Naive B cell (primary cell): ENCODE measurements around the gene TCF25. TPM values are rescaled to one million over a fixed set of nuclear protein-coding genes. Genes with fewer than 3 reads are reported as not detected.

Experiments
- ATAC-seq, 2 donors: fragments of 150-1000 bp; cut with Tn5 transposase; 2 replicates each; pipeline ENCODE4 v1.10.0; 2021; ENCODE audit warnings: low read depth in 2 of 2, mild to moderate bottlenecking in 2 of 2, moderate library complexity in 2 of 2
- DNase-seq: peaks from one replicate; pipeline ENCODE4 v3.0.0; 2022
- H3K27ac Mint-ChIP-seq, 6 donors: one replicate each; pipeline ENCODE4 v1.8.0; 2020 to 2022; ENCODE audit warnings: mild to moderate bottlenecking in 6 of 6, mixed read lengths in 6 of 6, moderate library complexity in 5 of 6, inconsistent platforms in 2 of 6
- H3K27me3 Mint-ChIP-seq, 3 donors: one replicate each; pipeline ENCODE4 v1.8.0; 2021 to 2022; ENCODE audit warnings: mixed read lengths in 3 of 3, mild to moderate bottlenecking in 1 of 3
- H3K36me3 Mint-ChIP-seq, 2 donors: one replicate each; pipeline ENCODE4 v1.8.0; 2020 to 2022; ENCODE audit warnings: mixed read lengths in 2 of 2, inconsistent platforms in 1 of 2, mild to moderate bottlenecking in 1 of 2
- H3K4me1 Mint-ChIP-seq, 3 donors: one replicate each; pipeline ENCODE4 v1.8.0; 2020 to 2022; ENCODE audit warnings: mixed read lengths in 3 of 3, inconsistent platforms in 1 of 3, mild to moderate bottlenecking in 1 of 3, moderate library complexity in 1 of 3
- H3K4me3 Mint-ChIP-seq, 8 donors: one replicate each; pipeline ENCODE4 v1.8.0; 2020 to 2022; ENCODE audit warnings: mild to moderate bottlenecking in 8 of 8, mixed read lengths in 8 of 8, moderate library complexity in 8 of 8, inconsistent platforms in 2 of 8
- H3K9me3 Mint-ChIP-seq, 7 donors: one replicate each; pipeline ENCODE4 v1.8.0; 2020 to 2022; ENCODE audit warnings: mixed read lengths in 7 of 7, mild to moderate bottlenecking in 5 of 7, inconsistent platforms in 2 of 7, moderate library complexity in 1 of 7
- polyA plus RNA-seq, 6 donors: library from polyadenylated mRNA; unstranded; fragments of 300-500 nt; fragmentation: Illumina TruSeq; gene quantifications; one replicate each; pipeline ENCODE4 v1.2.3, GENCODE V29; 2021; ENCODE audit warnings: low read depth in 6 of 6

The TCF25 gene
- polyA plus RNA-seq, 6 donors from 2014 or later, result 88.4 to 135 (median 108) TPM

DNA sequence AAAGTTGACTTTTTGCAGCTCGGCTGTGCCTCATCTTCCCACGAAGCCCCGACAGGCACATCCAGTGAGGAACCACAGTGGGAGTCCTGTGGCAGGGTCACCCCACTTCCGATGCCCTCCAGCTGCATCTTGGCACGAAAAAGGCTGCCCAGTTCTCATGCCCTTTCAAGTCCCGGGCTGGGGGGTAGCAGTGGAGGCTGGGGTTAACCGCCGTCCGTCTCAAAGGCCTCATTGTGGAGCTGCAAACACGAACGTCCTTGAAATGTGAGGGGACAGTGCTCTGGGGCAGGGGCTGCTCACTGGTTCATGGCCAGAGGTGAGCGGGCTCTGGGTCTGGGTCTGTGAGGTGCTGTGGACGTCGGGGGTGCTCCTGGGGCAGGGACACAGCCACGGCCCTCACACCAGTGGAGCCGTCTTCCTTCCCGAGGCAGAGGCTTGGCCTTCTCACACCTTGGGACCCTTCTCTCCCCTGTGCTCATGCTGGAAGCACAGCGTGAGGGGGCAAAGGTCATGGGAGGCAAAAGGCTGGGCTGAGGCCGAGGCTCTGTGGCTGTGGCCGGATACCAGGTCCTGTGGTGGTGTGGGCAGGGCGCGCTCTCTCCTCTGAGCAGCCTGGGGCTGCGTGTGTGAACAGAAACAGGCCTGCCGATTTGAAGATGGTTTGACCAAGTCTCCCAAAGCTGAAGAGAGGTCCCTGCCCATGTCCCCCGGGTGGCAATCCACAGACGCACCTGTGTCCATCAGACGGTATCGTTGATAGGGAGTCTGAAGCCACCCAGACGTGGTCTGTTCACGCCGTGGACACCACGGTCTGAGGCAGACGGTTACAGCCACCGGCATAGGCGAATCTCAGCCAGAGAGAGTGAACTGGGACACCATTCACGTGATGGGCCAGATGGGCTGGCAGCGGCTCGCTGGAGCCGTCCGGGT is 42.2 kb downstream of the TCF25 start:
- ATAC-seq (no peak), DNase-seq (no peak)
- H3K27me3 Mint-ChIP-seq, result peaks cover 4 to 17% (median 16%) of the 10 kb centered on the region in 3 donors
- peak overlapping the region in 2 of 8 donors; percentile 47 to 75 for H3K4me3 Mint-ChIP-seq
- peaks cover 14 to 39% (median 32%) of the 10 kb centered on the region in 3 donors for H3K4me1 Mint-ChIP-seq
- no peaks in the 10 kb centered on the region for H3K9me3 Mint-ChIP-seq
- no peaks in the 10 kb centered on the region for H3K36me3 Mint-ChIP-seq
- no peak overlapping the region for H3K27ac Mint-ChIP-seq

DNA sequence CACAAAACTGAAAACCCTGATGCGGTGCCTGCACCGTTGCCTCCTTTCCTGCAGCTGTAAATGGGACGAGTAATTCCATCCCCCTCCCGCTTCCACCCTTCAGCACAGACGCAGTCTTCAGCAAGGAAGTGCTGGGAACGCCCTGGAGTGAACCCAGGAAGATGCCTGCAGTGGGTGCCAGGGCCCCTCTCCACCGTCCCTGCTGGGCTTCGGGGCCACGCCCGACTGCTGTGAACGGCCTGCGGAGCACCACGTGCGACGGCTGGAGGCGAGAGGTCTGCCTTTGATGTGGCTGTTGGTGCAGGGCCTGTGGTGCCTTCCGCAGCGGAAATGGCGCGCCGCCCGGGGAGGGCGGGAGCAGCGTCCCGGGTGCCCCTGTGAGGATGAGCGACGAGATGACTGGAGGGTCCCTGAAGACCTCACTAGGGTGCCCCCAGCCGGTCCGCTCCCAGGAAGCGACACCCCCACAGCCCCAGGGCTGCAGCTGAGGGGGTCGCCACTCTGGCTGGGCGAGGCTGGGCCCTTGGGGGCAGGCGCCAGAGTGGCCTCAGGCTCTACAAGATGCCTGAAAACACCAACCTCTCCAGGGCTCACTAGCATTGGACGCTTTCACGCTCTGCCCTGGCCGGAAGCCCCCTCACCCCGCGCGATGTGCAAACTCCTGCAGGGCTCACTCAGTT is 44.5 kb downstream of the TCF25 start:
- Mint-ChIP-seq H3K4me3 (peak overlapping the region; percentile 72 to 88 (median 74)), H3K27me3 (peaks cover 9 to 29% (median 16%) of the 10 kb centered on the region in 3 donors), H3K27ac (peak overlapping the region in 2 of 6 donors; percentile 81 to 88), H3K9me3 (no peaks in the 10 kb centered on the region), H3K4me1 (peaks cover 17 to 41% (median 38%) of the 10 kb centered on the region in 3 donors), H3K36me3 (no peaks in the 10 kb centered on the region)
- DNase-seq (peak; percentile 63), ATAC-seq (peak; percentile 69 to 77)

DNA sequence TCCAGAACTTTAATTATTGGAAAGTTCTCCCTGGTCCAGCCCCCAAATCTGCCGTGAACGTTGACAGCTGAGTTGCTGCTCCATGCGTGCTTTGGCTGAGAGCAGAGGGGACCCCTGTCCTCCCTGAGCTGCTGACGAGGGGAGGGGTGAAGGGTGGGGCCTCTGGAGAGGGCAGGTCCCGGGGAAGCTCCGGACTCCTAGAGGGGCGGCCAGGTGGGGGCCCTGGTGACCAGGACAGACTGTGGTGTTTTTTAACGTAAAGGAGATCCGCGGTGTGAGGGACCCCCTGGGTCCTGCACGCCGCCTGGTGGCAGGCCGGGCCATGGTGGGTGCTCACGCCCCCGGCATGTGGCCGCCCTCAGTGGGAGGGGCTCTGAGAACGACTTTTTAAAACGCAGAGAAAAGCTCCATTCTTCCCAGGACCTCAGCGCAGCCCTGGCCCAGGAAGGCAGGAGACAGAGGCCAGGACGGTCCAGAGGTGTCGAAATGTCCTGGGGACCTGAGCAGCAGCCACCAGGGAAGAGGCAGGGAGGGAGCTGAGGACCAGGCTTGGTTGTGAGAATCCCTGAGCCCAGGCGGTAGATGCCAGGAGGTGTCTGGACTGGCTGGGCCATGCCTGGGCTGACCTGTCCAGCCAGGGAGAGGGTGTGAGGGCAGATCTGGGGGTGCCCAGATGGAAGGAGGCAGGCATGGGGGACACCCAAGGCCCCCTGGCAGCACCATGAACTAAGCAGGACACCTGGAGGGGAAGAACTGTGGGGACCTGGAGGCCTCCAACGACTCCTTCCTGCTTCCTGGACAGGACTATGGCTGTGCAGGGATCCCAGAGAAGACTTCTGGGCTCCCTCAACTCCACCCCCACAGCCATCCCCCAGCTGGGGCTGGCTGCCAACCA is 45.3 kb downstream of the TCF25 start, which contains the start of gene MC1R:
Gene MC1R, plus strand, starts transcription at position 410 of the 895 bp plus-strand sequence. Its CDS starts 397 bp downstream, at position 807.
- H3K9me3 Mint-ChIP-seq, result no peaks in the 10 kb centered on the region
- ATAC-seq (peak; percentile 60 to 66), DNase-seq (peak; percentile 40)
- peak within 1 kb of the TSS in 3 of 6 donors; percentile 37 to 88 (median 81) for H3K27ac Mint-ChIP-seq
- H3K36me3 Mint-ChIP-seq, result no peaks in the 10 kb centered on the region
- peak within 1 kb of the TSS; percentile 72 to 88 (median 74) for H3K4me3 Mint-ChIP-seq
- H3K4me1 Mint-ChIP-seq, result peaks cover 17 to 36% (median 33%) of the 10 kb centered on the region in 3 donors
- H3K27me3 Mint-ChIP-seq, result peaks cover 9 to 30% (median 16%) of the 10 kb centered on the region in 3 donors

DNA sequence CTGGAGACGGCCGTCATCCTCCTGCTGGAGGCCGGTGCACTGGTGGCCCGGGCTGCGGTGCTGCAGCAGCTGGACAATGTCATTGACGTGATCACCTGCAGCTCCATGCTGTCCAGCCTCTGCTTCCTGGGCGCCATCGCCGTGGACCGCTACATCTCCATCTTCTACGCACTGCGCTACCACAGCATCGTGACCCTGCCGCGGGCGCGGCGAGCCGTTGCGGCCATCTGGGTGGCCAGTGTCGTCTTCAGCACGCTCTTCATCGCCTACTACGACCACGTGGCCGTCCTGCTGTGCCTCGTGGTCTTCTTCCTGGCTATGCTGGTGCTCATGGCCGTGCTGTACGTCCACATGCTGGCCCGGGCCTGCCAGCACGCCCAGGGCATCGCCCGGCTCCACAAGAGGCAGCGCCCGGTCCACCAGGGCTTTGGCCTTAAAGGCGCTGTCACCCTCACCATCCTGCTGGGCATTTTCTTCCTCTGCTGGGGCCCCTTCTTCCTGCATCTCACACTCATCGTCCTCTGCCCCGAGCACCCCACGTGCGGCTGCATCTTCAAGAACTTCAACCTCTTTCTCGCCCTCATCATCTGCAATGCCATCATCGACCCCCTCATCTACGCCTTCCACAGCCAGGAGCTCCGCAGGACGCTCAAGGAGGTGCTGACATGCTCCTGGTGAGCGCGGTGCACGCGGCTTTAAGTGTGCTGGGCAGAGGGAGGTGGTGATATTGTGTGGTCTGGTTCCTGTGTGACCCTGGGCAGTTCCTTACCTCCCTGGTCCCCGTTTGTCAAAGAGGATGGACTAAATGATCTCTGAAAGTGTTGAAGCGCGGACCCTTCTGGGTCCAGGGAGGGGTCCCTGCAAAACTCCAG is 46.4 kb downstream of the TCF25 start:
- no peaks in the 10 kb centered on the region for H3K9me3 Mint-ChIP-seq
- no peak for DNase-seq
- peaks cover 17 to 36% (median 34%) of the 10 kb centered on the region in 3 donors for H3K4me1 Mint-ChIP-seq
- no peak for ATAC-seq
- peak overlapping the region in 7 of 8 donors; percentile 16 to 69 (median 45) for H3K4me3 Mint-ChIP-seq
- peak overlapping the region in 1 of 6 donors; percentile 37 for H3K27ac Mint-ChIP-seq
- H3K27me3 Mint-ChIP-seq, result peaks cover 9 to 40% (median 24%) of the 10 kb centered on the region in 3 donors
- no peaks in the 10 kb centered on the region for H3K36me3 Mint-ChIP-seq

DNA sequence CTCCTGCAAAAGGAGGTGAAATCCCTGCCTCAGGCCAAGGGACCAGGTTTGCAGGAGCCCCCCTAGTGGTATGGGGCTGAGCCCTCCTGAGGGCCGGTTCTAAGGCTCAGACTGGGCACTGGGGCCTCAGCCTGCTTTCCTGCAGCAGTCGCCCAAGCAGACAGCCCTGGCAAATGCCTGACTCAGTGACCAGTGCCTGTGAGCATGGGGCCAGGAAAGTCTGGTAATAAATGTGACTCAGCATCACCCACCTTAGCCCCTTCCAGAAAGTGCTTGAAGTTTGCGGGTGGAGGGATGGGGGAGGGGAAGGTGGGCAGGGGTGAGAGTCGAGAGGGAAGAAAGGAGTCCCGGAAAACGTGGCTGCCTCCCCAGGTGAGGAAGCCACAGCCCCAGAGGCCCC is 47.3 kb downstream of the TCF25 start:
- no peak for DNase-seq
- peaks cover 9 to 48% (median 24%) of the 10 kb centered on the region in 3 donors for H3K27me3 Mint-ChIP-seq
- H3K27ac Mint-ChIP-seq, result peak overlapping the region in 1 of 6 donors; percentile 32
- ATAC-seq, result no peak
- H3K36me3 Mint-ChIP-seq, result no peaks in the 10 kb centered on the region
- no peaks in the 10 kb centered on the region for H3K9me3 Mint-ChIP-seq
- H3K4me1 Mint-ChIP-seq, result peaks cover 17 to 42% (median 40%) of the 10 kb centered on the region in 3 donors
- H3K4me3 Mint-ChIP-seq, result peak overlapping the region in 3 of 8 donors; percentile 12 to 57 (median 25)

DNA sequence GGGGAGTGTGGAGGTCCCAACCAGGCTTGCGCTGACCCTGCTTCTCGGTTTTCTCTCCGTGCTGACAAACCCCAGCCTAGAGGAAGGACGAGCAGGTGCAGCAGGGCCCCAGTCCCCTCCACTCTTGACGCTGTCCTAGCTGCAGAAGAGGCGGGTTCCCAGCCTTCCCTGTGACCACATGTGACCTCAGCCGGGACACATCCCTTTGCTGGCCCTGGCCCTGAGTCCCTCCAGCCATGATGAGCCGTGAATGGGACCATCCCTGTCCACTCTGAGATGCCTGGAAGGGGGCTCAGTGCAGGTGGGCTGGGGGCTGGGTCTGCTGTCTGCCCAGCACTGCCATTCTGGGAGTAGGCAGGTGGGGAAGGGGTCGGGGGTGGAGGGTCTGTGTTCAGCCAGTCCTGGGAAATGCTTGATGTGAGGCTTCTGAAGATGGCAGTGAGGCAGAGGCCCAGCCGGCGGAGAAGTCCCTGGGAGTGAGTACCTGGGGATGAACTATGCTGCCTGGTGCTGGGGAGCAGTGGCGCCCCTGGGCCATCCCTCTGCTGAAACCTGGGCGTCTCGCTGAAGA is 47.8 kb downstream of the TCF25 start:
- DNase-seq (no peak), ATAC-seq (no peak)
- no peak overlapping the region for H3K27ac Mint-ChIP-seq
- H3K36me3 Mint-ChIP-seq, result no peaks in the 10 kb centered on the region
- peak overlapping the region in 1 of 8 donors; percentile 47 for H3K4me3 Mint-ChIP-seq
- peaks cover 17 to 42% (median 40%) of the 10 kb centered on the region in 3 donors for H3K4me1 Mint-ChIP-seq
- H3K9me3 Mint-ChIP-seq, result no peaks in the 10 kb centered on the region
- peaks cover 9 to 48% (median 24%) of the 10 kb centered on the region in 3 donors for H3K27me3 Mint-ChIP-seq

DNA sequence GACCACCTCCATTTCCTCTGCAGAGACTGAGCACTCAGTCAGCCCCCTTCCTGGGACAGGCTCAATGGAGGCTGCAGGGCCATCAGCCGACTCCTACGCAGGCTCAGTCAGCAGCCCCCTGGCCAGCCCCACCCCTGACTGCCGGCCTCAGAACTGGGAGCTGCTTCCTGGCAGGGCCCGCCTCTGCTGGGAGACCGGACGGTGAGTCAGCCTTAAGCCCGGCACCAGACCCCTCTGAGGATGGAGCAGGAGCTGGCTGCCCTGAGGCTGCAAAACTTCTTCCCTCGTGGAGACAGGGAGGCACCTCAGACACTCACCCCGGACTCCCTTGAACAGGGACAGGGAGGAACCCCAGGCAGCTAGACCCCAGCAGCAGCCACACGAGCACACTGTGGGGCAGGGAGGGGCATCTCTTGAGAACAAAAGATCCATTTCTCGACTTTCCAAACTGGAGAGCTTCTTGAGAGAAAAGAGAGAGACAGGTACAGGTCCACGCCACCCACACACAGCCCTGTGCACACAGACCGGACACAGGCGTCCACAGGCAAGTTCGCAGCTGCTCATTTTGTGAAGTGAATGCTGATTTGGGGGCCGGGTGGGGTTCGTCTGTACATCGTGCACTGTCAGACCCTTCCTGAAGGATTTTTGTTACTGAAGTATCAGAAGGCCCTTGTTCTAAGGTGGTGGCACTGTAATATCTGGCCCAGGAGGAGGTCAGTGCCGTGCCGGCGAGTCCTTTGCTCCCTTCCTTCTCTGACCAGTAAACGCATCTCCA is 48.5 kb downstream of the TCF25 start:
- Mint-ChIP-seq H3K4me3 (peak overlapping the region; percentile 23 to 89 (median 74)), H3K27ac (no peak overlapping the region), H3K27me3 (peaks cover 9 to 53% (median 24%) of the 10 kb centered on the region in 3 donors), H3K36me3 (no peaks in the 10 kb centered on the region), H3K9me3 (no peaks in the 10 kb centered on the region), H3K4me1 (peaks cover 20 to 47% (median 43%) of the 10 kb centered on the region in 3 donors)
- ATAC-seq, result no peak
- no peak for DNase-seq

DNA sequence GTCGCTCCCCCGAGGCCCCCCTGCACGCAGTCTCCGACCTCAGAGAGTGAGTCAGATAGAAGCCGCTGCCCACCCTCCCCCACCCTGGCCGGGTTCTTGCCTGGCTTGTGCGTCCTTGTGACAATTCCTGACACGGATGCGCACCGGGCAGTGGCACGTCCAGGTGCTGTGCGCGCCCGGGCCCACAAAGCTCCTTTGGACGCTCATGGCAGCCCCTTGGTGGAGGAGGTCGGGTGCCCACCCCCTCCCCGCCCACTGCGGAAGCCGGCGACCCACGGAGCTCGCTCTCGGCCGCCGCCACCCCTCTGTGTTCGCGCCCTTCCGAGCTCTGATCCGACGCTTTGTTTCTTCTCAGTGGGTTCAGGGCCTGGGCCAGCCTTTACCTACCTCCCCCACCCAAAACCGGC is 49.1 kb downstream of the TCF25 start:
- H3K27me3 Mint-ChIP-seq, result peaks cover 9 to 53% (median 24%) of the 10 kb centered on the region in 3 donors
- DNase-seq (no peak), ATAC-seq (no peak)
- no peaks in the 10 kb centered on the region for H3K9me3 Mint-ChIP-seq
- no peak overlapping the region for H3K27ac Mint-ChIP-seq
- no peaks in the 10 kb centered on the region for H3K36me3 Mint-ChIP-seq
- H3K4me1 Mint-ChIP-seq, result peaks cover 20 to 47% (median 40%) of the 10 kb centered on the region in 3 donors
- H3K4me3 Mint-ChIP-seq, result peak overlapping the region; percentile 67 to 89 (median 74)

DNA sequence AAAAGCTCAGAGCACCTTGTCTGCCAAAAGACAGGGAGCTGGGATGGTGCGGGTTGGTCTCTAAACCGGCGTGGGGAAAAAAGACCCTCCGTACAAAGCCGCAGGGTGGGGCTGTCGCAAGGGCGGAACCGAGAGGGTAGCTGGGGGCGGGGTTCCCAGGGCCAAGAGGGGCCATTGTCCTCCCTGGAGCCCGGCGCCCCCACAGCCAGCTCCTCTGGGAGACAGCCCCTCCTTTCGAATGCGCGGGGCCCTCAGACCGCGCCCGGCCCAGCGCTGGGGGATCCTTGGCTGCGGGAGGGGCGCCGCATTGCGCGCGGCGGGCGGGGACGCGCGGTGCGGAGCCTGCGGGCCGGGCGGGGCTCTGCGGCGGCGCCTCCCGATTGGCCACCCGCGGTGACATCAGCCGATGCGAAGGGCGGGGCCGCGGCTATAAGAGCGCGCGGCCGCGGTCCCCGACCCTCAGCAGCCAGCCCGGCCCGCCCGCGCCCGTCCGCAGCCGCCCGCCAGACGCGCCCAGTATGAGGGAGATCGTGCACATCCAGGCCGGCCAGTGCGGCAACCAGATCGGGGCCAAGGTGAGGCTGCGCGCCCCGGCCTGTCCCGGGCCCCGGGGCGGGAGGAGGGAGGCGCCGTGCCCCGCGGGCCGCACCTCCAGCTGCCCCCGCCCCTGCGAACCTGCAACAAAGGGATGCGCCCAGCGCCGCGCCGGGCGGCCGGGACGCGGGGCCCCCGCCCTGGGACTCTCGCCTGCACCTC is 49.7 kb downstream of the TCF25 start, which contains the start of gene TUBB3:
Gene TUBB3, plus strand, starts transcription at position 459 of the 756 bp plus-strand sequence. Its CDS starts 60 bp downstream, at position 519.
- H3K36me3 Mint-ChIP-seq, result no peaks in the 10 kb centered on the region
- H3K27ac Mint-ChIP-seq, result no peak within 1 kb of the TSS
- no peaks in the 10 kb centered on the region for H3K9me3 Mint-ChIP-seq
- H3K4me1 Mint-ChIP-seq, result peaks cover 16 to 41% (median 35%) of the 10 kb centered on the region in 3 donors
- peak; percentile 52 for DNase-seq
- peak within 1 kb of the TSS; percentile 67 to 90 (median 74) for H3K4me3 Mint-ChIP-seq
- peaks cover 9 to 58% (median 24%) of the 10 kb centered on the region in 3 donors for H3K27me3 Mint-ChIP-seq
- ATAC-seq, result peak; percentile 31 to 43

DNA sequence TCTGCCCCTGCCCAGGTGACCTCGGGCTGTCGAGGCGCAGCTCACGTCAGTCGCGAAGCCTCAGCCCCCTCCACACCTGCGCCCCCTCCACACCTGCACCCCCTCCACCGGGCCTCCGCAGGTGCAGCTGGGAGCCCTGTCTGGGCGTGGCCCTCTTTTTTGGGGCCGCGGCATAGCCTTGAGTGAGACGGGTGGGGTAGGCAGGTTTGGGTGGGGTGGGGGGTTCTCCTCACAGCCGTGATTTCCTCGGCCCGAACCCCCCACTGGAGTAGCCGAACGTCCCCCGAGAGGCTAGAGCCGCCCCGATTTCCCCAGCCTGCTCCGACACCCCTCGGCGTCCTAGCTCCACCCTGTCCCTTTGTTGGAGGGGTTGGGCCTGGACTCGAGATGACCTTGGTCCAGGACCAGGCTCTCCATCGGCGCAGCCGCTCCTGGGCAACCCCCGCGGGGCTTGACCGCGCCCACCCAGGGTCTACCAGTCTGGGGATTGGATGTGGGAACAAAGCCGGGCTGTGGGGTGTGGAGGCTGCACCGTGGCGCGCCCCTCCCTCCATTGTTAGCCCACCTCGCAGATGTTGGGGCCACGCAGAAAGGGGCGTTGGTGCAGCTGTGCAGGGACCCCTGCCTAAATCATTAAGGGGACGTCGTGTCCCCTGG is 50.4 kb downstream of the TCF25 start:
- ATAC-seq (no peak), DNase-seq (no peak)
- peaks cover 13 to 37% (median 33%) of the 10 kb centered on the region in 3 donors for H3K4me1 Mint-ChIP-seq
- peak overlapping the region in 7 of 8 donors; percentile 49 to 90 (median 66) for H3K4me3 Mint-ChIP-seq
- no peaks in the 10 kb centered on the region for H3K9me3 Mint-ChIP-seq
- no peak overlapping the region for H3K27ac Mint-ChIP-seq
- no peaks in the 10 kb centered on the region for H3K36me3 Mint-ChIP-seq
- peaks cover 9 to 54% (median 20%) of the 10 kb centered on the region in 3 donors for H3K27me3 Mint-ChIP-seq
